SK-N-SH (cell line): Measurements from ENCODE around the gene FGF5. TPM values are rescaled to one million over a fixed set of nuclear protein-coding genes. Genes with fewer than 3 reads are reported as not detected.

Experiments used
- CTCF ChIA-PET: fragments of 300-600, 350-600 bp; formaldehyde crosslinking; extraction: SDS; loops from one replicate; lab custom pipeline; 2021; lab: Yijun Ruan, JAX
- POLR2A ChIA-PET: fragments of 350-600 bp; sonication (Branson Sonifier 250); formaldehyde crosslinking; extraction: SDS; loops from one replicate; lab custom pipeline; 2020; ENCODE audit warnings: antibody characterized with exemption, inconsistent platforms; lab: Yijun Ruan, JAX
- DNase-seq: peaks from one replicate; pipeline ENCODE4 v3.0.0; 2012
- H2AFZ ChIP-seq: fragments of 200-600 bp; sonication (generic); 2 replicates; pipeline ENCODE4 v1.8.1; 2016; ENCODE audit warnings: antibody characterized with exemption, mild to moderate bottlenecking, low read depth
- H3F3A ChIP-seq: fragments of 200-600 bp; sonication (generic); replicated peaks from 2 replicates; pipeline ENCODE3; 2016; ENCODE audit warnings: antibody characterized with exemption, mild to moderate bottlenecking; ENCODE audit not compliant: insufficient read depth
- H3K27ac ChIP-seq, 2 experiments: fragments of 200-500 bp in 1 of 2; fragments of 200-600 bp in 1 of 2; sonication (Bioruptor generic) in 1 of 2; sonication (generic), shearing (Covaris generic) in 1 of 2; 2 replicates each; pipeline versions ENCODE4 v1.5.1 to v1.6.1; 2014 to 2016; ENCODE audit warnings: low read depth in 2 of 2, inconsistent platforms in 1 of 2, low read length in 1 of 2, mild to moderate bottlenecking in 1 of 2, mixed read lengths in 1 of 2
- H3K27me3 ChIP-seq: fragments of 200-600 bp; sonication (generic), shearing (Covaris generic); 2 replicates; pipeline ENCODE4 v1.6.1; 2016; ENCODE audit warnings: mixed run types; ENCODE audit not compliant: insufficient read depth
- H3K36me3 ChIP-seq, 2 experiments: fragments of 200-500 bp in 1 of 2; fragments of 200-600 bp in 1 of 2; sonication (Bioruptor generic) in 1 of 2; sonication (generic) in 1 of 2; replicated peaks in 1 of 2; 2 replicates each; pipeline versions ENCODE3 to v1.5.1; 2014 to 2016; ENCODE audit warnings: low read length in 1 of 2, mild to moderate bottlenecking in 1 of 2; ENCODE audit not compliant: insufficient read depth in 2 of 2, control insufficient read depth in 1 of 2
- H3K4me1 ChIP-seq, 2 experiments: fragments of 200-500 bp in 1 of 2; fragments of 200-600 bp in 1 of 2; sonication (Bioruptor generic) in 1 of 2; sonication (generic), shearing (Covaris generic) in 1 of 2; 2 replicates each; pipeline versions ENCODE4 v1.5.1 to v1.6.1; 2014 to 2016; ENCODE audit warnings: low read depth in 1 of 2, low read length in 1 of 2, mixed run types in 1 of 2; ENCODE audit not compliant: insufficient read depth in 2 of 2, control insufficient read depth in 1 of 2
- H3K4me2 ChIP-seq: fragments of 200-600 bp; sonication (generic), shearing (Covaris generic); 2 replicates; pipeline ENCODE4 v1.6.1; 2017; ENCODE audit warnings: mixed run types
- H3K4me3 ChIP-seq, 2 experiments: fragments of 200-500 bp in 1 of 2; fragments of 200-600 bp in 1 of 2; sonication (Bioruptor generic) in 1 of 2; sonication (generic), shearing (Covaris generic) in 1 of 2; 2 replicates each; pipeline versions ENCODE4 v1.5.1 to v1.8.1; 2014 to 2016; ENCODE audit warnings: low read depth in 2 of 2, inconsistent platforms in 1 of 2, low read length in 1 of 2, mild to moderate bottlenecking in 1 of 2, mixed read lengths in 1 of 2, moderate library complexity in 1 of 2
- H3K79me2 ChIP-seq: fragments of 200-600 bp; sonication (generic); 2 replicates; pipeline ENCODE4 v1.8.1; 2017; ENCODE audit warnings: mild to moderate bottlenecking; ENCODE audit not compliant: insufficient read depth
- H3K9ac ChIP-seq: fragments of 200-600 bp; sonication (generic); 2 replicates; pipeline ENCODE4 v1.6.1; 2017; ENCODE audit warnings: mixed run types
- H3K9me2 ChIP-seq: fragments of 200-600 bp; sonication (generic); 2 replicates; pipeline ENCODE4 v1.6.1; 2017; ENCODE audit warnings: mixed run types
- H3K9me3 ChIP-seq: fragments of 200-600 bp; sonication (generic); 2 replicates; pipeline ENCODE4 v1.6.1; 2017; ENCODE audit warnings: mixed run types, mild to moderate bottlenecking, moderate library complexity
- H4K20me1 ChIP-seq: fragments of 200-600 bp; sonication (generic); 2 replicates; pipeline ENCODE4 v1.6.1; 2017; ENCODE audit warnings: mild to moderate bottlenecking, mixed run types; ENCODE audit not compliant: insufficient read depth
- CTCF ChIP-seq: fragments of 200-600 bp; sonication (generic); IDR thresholded peaks from 2 replicates; pipeline ENCODE4 v1.6.1; 2017; ENCODE audit warnings: antibody characterized with exemption, mild to moderate bottlenecking, moderate library complexity
- ELF1 ChIP-seq: IDR thresholded peaks from 2 replicates; pipeline ENCODE4 v1.4.0; 2012
- EP300 ChIP-seq, 2 experiments: IDR thresholded peaks; 2 replicates each; pipeline versions ENCODE4 v1.4.0 to v1.6.1; 2012; ENCODE audit warnings: borderline replicate concordance in 1 of 2, low read depth in 1 of 2, low read length in 1 of 2
- FOSL2 ChIP-seq: IDR thresholded peaks from 2 replicates; pipeline ENCODE4 v1.4.0; 2012; ENCODE audit warnings: low read depth, mild to moderate bottlenecking, moderate library complexity, borderline replicate concordance
- GABPA ChIP-seq: IDR thresholded peaks from 2 replicates; pipeline ENCODE4 v1.4.0; 2012; ENCODE audit warnings: low read depth, mild to moderate bottlenecking
- GATA2 ChIP-seq: sonication (generic); formaldehyde crosslinking; IDR thresholded peaks from 2 replicates; pipeline ENCODE4 v1.5.0; 2020; ENCODE audit warnings: mild to moderate bottlenecking, missing genetic modification reagents
- IRF3 ChIP-seq: fragments of 150-350 bp; IDR thresholded peaks from 2 replicates; pipeline ENCODE4 v1.6.1; 2016; ENCODE audit warnings: mild to moderate bottlenecking, low read depth, low read length
- MXI1 ChIP-seq: IDR thresholded peaks from 2 replicates; pipeline ENCODE4 v1.6.1; 2012; ENCODE audit warnings: mild to moderate bottlenecking, low read depth, low read length, improper control_type of control experiment
- POLR2AphosphoS5 ChIP-seq: IDR thresholded peaks from 2 replicates; pipeline ENCODE4 v1.6.1; 2012; ENCODE audit warnings: low read depth, low read length
- RCOR1 ChIP-seq: fragments of 150-350 bp; IDR thresholded peaks from 2 replicates; pipeline ENCODE4 v1.6.1; 2017; ENCODE audit warnings: antibody characterized with exemption, low read length
- REST ChIP-seq: IDR thresholded peaks from 2 replicates; pipeline ENCODE4 v1.6.1; 2012; ENCODE audit warnings: mild to moderate bottlenecking, low read depth, low read length, moderate library complexity
- RXRA ChIP-seq: IDR thresholded peaks from 2 replicates; pipeline ENCODE4 v1.4.0; 2012; ENCODE audit warnings: low read depth, mild to moderate bottlenecking, borderline replicate concordance
- SIN3A ChIP-seq: IDR thresholded peaks from 2 replicates; pipeline ENCODE4 v1.6.1; 2012; ENCODE audit warnings: low read depth, mild to moderate bottlenecking, low read length, moderate library complexity, borderline replicate concordance
- SMC3 ChIP-seq: IDR thresholded peaks from 2 replicates; pipeline ENCODE4 v1.6.1; 2012; ENCODE audit warnings: low read depth, low read length, improper control_type of control experiment
- TCF12 ChIP-seq: IDR thresholded peaks from 2 replicates; pipeline ENCODE4 v1.4.0; 2012
- TEAD4 ChIP-seq: IDR thresholded peaks from 2 replicates; pipeline ENCODE4 v1.4.0; 2012; ENCODE audit warnings: mild to moderate bottlenecking, borderline replicate concordance; ENCODE audit not compliant: insufficient read depth
- USF1 ChIP-seq: IDR thresholded peaks from 2 replicates; pipeline ENCODE4 v1.4.0; 2012; ENCODE audit warnings: low read depth, borderline replicate concordance
- USF2 ChIP-seq: fragments of 150-350 bp; IDR thresholded peaks from 2 replicates; pipeline ENCODE4 v1.6.1; 2017; ENCODE audit warnings: antibody characterized with exemption, low read length, low read depth, borderline replicate concordance
- polyA plus RNA-seq, 3 experiments: library from polyadenylated mRNA; depleted of rRNA; stranded (reverse); fragments of >200 nt; gene quantifications; 2 replicates each; pipeline ENCODE4 v1.2.3, GENCODE V29; 2012

The FGF5 gene
- polyA plus RNA-seq, 1 of the 3 experiments (the other 2 are of a cell fraction), result 17.7 TPM

GRCh38 chr4:80257851-80258250 lies 8.6 kb upstream of the FGF5 start:
- Histone ChIP-seq H3K4me3 (no peak overlapping the region), H2AFZ (peak overlapping the region; percentile 39; the same call in 1 of the 2 replicates), H3K9ac (no peak overlapping the region), H3K27ac (0 out of 4 replicates have a peak overlapping the region, but pooled peaks of 1 of the 2 experiments have one; percentile 2), H3K4me1 (peaks cover 0 to 4% of the 10 kb centered on the region in 2 experiments; a peak in 1 of 4 replicates), H3K27me3 (no peaks in the 10 kb centered on the region), H3K9me3 (no peaks in the 10 kb centered on the region), H3K79me2 (no peaks in the 10 kb centered on the region), H3K36me3 (no peaks in the 10 kb centered on the region), H3K9me2 (no peaks in the 10 kb centered on the region), H3K4me2 (no peak overlapping the region), H4K20me1 (no peaks in the 10 kb centered on the region), H3F3A (peaks cover 16% of the 10 kb centered on the region)
- POLR2A ChIA-PET, result no interaction called here
- TF ChIP-seq SMC3, result no peak
- TF ChIP-seq FOSL2, result no peak
- no peak for TF ChIP-seq SIN3A
- no peak for TF ChIP-seq IRF3
- TF ChIP-seq REST, result no peak
- TF ChIP-seq TEAD4, result no peak
- TF ChIP-seq EP300 (IDR thresholded peaks at IDR 0.05; ENCODE audit: borderline replicate concordance in 1 of 2, low read depth in 1 of 2, low read length in 1 of 2), result no peak
- TF ChIP-seq MXI1, result no peak
- no peak for TF ChIP-seq RXRA
- no peak for TF ChIP-seq RCOR1
- TF ChIP-seq USF1, result no peak
- TF ChIP-seq ELF1, result no peak
- no peak for TF ChIP-seq POLR2AphosphoS5
- no peak for TF ChIP-seq CTCF
- TF ChIP-seq GATA2 (CRISPR knock-in tag), result no peak
- no peak for TF ChIP-seq USF2
- no peak for TF ChIP-seq GABPA
- no peak for TF ChIP-seq TCF12
- DNase-seq, result no peak
- CTCF ChIA-PET, result interaction anchor here (0.9 to 3.6 kb wide), 4 partner anchors 8 to 1306 kb away, joined by 3 to 11 read pairs (median 3); partner anchors contain the start of gene FGF5
